ENCODE results near the gene SPIN2B. TPM values are rescaled to one million over a fixed set of nuclear protein-coding genes. Genes with fewer than 3 reads are reported as not detected.

SPIN2B gene
- total and polyA plus RNA-seq, 4 donors: 3.1 to 7.3 (median 3.8) TPM

DNA sequence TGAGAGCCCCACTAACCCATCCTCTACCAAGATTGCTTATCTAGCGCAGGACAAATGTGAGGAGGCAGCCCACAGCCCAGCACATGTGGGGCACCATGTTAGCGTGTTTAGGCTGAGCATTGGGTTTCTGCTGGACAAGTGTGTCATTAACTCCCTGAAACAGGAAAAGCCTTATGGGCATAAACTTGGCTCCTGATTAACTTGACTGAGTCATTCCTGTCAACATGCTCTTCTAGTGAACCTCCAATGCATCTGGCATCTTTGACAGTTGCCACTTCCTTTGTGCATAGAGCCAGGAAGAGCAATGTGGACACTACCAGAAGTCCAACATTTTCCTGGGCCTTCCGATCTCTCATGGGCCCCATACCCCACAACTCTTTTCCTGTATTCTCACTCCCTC is 13.4 kb upstream of the SPIN2B start:
- no peak overlapping the region for H3K9ac ChIP-seq (ENCODE audit: low read depth in 1 of 2, low read length in 2 of 2)
- 100% methylated on average over 3 of the region's 3 CpGs for WGBS
- no peaks in the 10 kb centered on the region for H3K36me3 ChIP-seq (ENCODE audit: control insufficient read depth in 4 of 4, insufficient read depth in 3 of 4, low read depth in 1 of 4, low read length in 3 of 4)
- H3K27ac ChIP-seq (ENCODE audit: low read depth in 1 of 2, low read length in 2 of 2): no peak overlapping the region
- no peak for TF ChIP-seq SP1 (IDR thresholded peaks at IDR 0.05)
- no peak for TF ChIP-seq FOXA2 (IDR thresholded peaks at IDR 0.05)
- no peak for TF ChIP-seq REST (IDR thresholded peaks at IDR 0.05)
- no peak for TF ChIP-seq RXRA (IDR thresholded peaks at IDR 0.05)
- no peak for TF ChIP-seq FOXA1 (IDR thresholded peaks at IDR 0.05)
- TF ChIP-seq EGR1 (IDR thresholded peaks at IDR 0.05; ENCODE audit: low read depth in 2 of 2): no peak
- TF ChIP-seq CTCF (IDR thresholded peaks at IDR 0.05; ENCODE audit: low read depth, low read length, missing input control): no peak
- no peak for TF ChIP-seq NR2F2 (IDR thresholded peaks at IDR 0.05)
- TF ChIP-seq TAF1 (conservative IDR thresholded peaks at IDR 0.05): no peak
- TF ChIP-seq JUND (IDR thresholded peaks at IDR 0.05): no peak
- no peak for TF ChIP-seq HNF4A (conservative IDR thresholded peaks at IDR 0.05)
- TF ChIP-seq, protein P1, sequence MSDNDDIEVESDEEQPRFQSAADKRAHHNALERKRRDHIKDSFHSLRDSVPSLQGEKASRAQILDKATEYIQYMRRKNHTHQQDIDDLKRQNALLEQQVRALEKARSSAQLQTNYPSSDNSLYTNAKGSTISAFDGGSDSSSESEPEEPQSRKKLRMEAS (IDR thresholded peaks at IDR 0.05): no peak
- TF ChIP-seq YY1 (IDR thresholded peaks at IDR 0.05): no peak
- no peak for TF ChIP-seq GABPA (IDR thresholded peaks at IDR 0.05 in 1 of 2, conservative IDR thresholded peaks at IDR 0.05 in 1 of 2)
- TF ChIP-seq HNF4G (IDR thresholded peaks at IDR 0.05): no peak
- no peak for TF ChIP-seq ZBTB33 (IDR thresholded peaks at IDR 0.05)
- no peak for TF ChIP-seq ATF3 (IDR thresholded peaks at IDR 0.05)
- no peak for TF ChIP-seq RAD21 (IDR thresholded peaks at IDR 0.05)
- H3K4me1 ChIP-seq (ENCODE audit: control insufficient read depth in 4 of 4, insufficient read depth in 4 of 4, low read length in 3 of 4): no peaks in the 10 kb centered on the region
- no peaks in the 10 kb centered on the region for H3K27me3 ChIP-seq (ENCODE audit: control insufficient read depth in 4 of 4, insufficient read depth in 4 of 4, low read length in 3 of 4)
- no peaks in the 10 kb centered on the region for H3K9me3 ChIP-seq (ENCODE audit: control insufficient read depth in 4 of 4, low read length in 3 of 4)
- no peak overlapping the region for H3K4me3 ChIP-seq (ENCODE audit: low read depth in 1 of 3, low read length in 3 of 3)
- DNase-seq (ENCODE audit: low spot score): no peak

Data from liver (tissue), 9 donors.